ENCODE results near the gene UGT1A4.

DNA sequence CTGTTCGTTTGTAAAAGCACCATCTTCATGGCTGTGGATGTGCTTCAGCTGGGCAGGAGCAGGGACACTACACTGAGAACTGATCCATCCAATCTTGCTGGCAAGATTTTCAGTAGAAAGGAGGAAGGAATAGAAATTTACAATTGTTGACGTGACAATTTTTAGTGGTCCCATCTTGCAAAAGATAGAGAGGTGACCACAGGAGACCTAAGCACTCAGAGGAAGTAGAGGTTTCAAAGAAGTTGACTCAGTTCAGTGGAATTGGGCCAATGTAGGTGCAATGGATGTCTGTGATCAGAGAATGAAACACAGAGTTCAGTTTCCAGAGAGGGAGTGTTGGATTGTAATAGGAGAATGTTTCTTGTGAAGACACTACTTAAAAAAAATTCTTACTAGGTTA is 4.4 kb upstream of the UGT1A4 start:
- no peak for TF ChIP-seq FOS (IDR thresholded peaks at IDR 0.05; ENCODE audit: borderline replicate concordance, insufficient read depth, low read length)
- TF ChIP-seq EZH2 (IDR thresholded peaks at IDR 0.05; ENCODE audit: borderline replicate concordance, low read depth, low read length, severe bottlenecking), result no peak
- TF ChIP-seq, protein P1, sequence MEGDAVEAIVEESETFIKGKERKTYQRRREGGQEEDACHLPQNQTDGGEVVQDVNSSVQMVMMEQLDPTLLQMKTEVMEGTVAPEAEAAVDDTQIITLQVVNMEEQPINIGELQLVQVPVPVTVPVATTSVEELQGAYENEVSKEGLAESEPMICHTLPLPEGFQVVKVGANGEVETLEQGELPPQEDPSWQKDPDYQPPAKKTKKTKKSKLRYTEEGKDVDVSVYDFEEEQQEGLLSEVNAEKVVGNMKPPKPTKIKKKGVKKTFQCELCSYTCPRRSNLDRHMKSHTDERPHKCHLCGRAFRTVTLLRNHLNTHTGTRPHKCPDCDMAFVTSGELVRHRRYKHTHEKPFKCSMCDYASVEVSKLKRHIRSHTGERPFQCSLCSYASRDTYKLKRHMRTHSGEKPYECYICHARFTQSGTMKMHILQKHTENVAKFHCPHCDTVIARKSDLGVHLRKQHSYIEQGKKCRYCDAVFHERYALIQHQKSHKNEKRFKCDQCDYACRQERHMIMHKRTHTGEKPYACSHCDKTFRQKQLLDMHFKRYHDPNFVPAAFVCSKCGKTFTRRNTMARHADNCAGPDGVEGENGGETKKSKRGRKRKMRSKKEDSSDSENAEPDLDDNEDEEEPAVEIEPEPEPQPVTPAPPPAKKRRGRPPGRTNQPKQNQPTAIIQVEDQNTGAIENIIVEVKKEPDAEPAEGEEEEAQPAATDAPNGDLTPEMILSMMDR (IDR thresholded peaks at IDR 0.05; ENCODE audit: extremely low read depth in 1 of 2, insufficient read depth in 1 of 2, low read depth in 1 of 2, low read length in 2 of 2), result no peak
- no peak for TF ChIP-seq POLR2AphosphoS5 (IDR thresholded peaks at IDR 0.05; ENCODE audit: insufficient read depth, low read depth, low read length)
- TF ChIP-seq MYC (IDR thresholded peaks at IDR 0.05; ENCODE audit: low read depth, low read length), result no peak
- TF ChIP-seq POLR2A (IDR thresholded peaks at IDR 0.05; ENCODE audit: low read depth, low read length), result no peak
- no peak for TF ChIP-seq JUN (IDR thresholded peaks at IDR 0.05; ENCODE audit: borderline replicate concordance, insufficient read depth, insufficient read length, low read depth)
- no peak for TF ChIP-seq GATA2 (IDR thresholded peaks at IDR 0.05; ENCODE audit: insufficient read depth, insufficient read length, low read depth, low read length)

Data from endothelial cell of umbilical vein (primary cell).